Endodermal cell (in vitro differentiated cells): Measurements from ENCODE around the gene LRIG1. TPM values are rescaled to one million over a fixed set of nuclear protein-coding genes. Genes with fewer than 3 reads are reported as not detected.
A peak's percentile ranks its signal among the peaks of the same experiment; 100 is the strongest.

Experiments
- DNase-seq: peaks from one replicate; pipeline ENCODE4 v3.0.0-alpha.2; 2017
- H3K27ac ChIP-seq: 2 replicates; pipeline ENCODE4 v1.5.1; 2013; ENCODE audit warnings: mild to moderate bottlenecking, low read depth, low read length, moderate library complexity
- H3K27me3 ChIP-seq: 2 replicates; pipeline ENCODE4 v1.6.1; 2013; ENCODE audit warnings: mild to moderate bottlenecking, low read length, moderate library complexity; ENCODE audit not compliant: insufficient read depth, control insufficient read depth, poor library complexity, severe bottlenecking
- H3K36me3 ChIP-seq: 2 replicates; pipeline ENCODE4 v1.7.0; 2013; ENCODE audit warnings: mild to moderate bottlenecking, low read length, moderate library complexity; ENCODE audit not compliant: control insufficient read depth, insufficient read depth
- H3K4me1 ChIP-seq: one replicate; pipeline ENCODE4 v1.7.0; 2013; ENCODE audit warnings: low read length; ENCODE audit not compliant: control insufficient read depth, insufficient read depth
- H3K4me3 ChIP-seq: 2 replicates; pipeline ENCODE4 v1.5.1; 2013; ENCODE audit warnings: mild to moderate bottlenecking, low read length, moderate library complexity
- H3K9ac ChIP-seq: 2 replicates; pipeline ENCODE4 v1.6.1; 2013; ENCODE audit warnings: mild to moderate bottlenecking, low read length, moderate library complexity; ENCODE audit not compliant: poor library complexity, severe bottlenecking; ENCODE audit errors: extremely low read depth
- H3K9me3 ChIP-seq: 2 replicates; pipeline ENCODE4 v1.6.1; 2013; ENCODE audit warnings: mild to moderate bottlenecking, low read length, moderate library complexity; ENCODE audit not compliant: control insufficient read depth
- H3K27ac Mint-ChIP-seq: 2 replicates; pipeline ENCODE4 v1.8.0; 2020; ENCODE audit warnings: mixed read lengths
- H3K27me3 Mint-ChIP-seq: 2 replicates; pipeline ENCODE4 v1.8.0; 2021; ENCODE audit warnings: mild to moderate bottlenecking, mixed read lengths; ENCODE audit not compliant: insufficient read depth
- H3K36me3 Mint-ChIP-seq: 2 replicates; pipeline ENCODE4 v1.8.0; 2020; ENCODE audit warnings: low read depth, mixed read lengths
- H3K4me1 Mint-ChIP-seq: 2 replicates; pipeline ENCODE4 v1.8.0; 2020; ENCODE audit warnings: mixed read lengths
- H3K4me3 Mint-ChIP-seq: 2 replicates; pipeline ENCODE4 v1.8.0; 2020; ENCODE audit warnings: mild to moderate bottlenecking, moderate library complexity, mixed read lengths
- H3K9me3 Mint-ChIP-seq: 2 replicates; pipeline ENCODE4 v1.8.0; 2020; ENCODE audit warnings: mild to moderate bottlenecking, mixed read lengths
- WGBS, 2 experiments: methylation state at CpG; one replicate each; pipeline versions ENCODE4 v1.1.5 to v1.1.7; 2013; ENCODE audit warnings: missing lambda C conversion rate in 2 of 2, mixed read lengths in 1 of 2; ENCODE audit not compliant: insufficient coverage in 1 of 2, insufficient read length in 1 of 2; 5-methylcytosine and 5-hydroxymethylcytosine counted together
- total RNA-seq, 2 donors: library from RNA; stranded (reverse); fragmentation: NEBNext Ultra II Directional in 1 of 2; extraction: Animal tissue kit (Norgen Biotek cat#: 25700) in 1 of 2; gene quantifications; 2 replicates in 1 of 2; 3 replicates in 1 of 2; pipeline ENCODE4 v1.2.1, GENCODE V29; 2021
- TF ChIP-seq, protein P1 (sequence below): fragments of 200-600 bp; sonication (generic); conservative IDR thresholded peaks from 2 replicates; pipeline ENCODE4 v1.5.0; 2021; ENCODE audit warnings: antibody characterized with exemption, mild to moderate bottlenecking

The LRIG1 gene
- total RNA-seq, 2 donors from 2014 or later: 37.5 to 42.3 TPM

DNA sequence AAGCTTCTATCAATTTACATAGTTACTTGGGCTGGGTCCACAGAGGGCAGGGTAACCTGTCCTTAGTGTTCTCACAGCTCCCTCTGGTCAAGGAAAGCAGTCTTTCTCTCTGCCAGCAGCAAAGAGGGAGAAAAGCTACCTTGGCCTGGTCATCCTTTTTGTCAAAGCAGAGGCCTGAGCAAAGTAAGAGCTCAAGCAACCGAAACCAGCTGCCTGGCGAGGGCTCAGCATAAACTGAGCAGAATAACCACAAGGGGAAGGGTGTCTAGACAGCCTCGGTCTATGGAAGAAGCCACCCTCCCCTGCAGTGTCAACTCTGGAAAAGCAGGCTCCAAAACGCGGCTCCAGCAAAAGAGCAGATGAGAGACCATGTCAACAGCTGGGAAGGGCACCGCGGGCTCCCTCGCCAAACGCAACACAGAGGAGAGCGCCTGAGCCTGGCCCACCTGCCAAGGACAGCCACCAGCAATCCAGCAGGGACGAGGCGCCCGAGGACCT lies 17.4 kb downstream of the LRIG1 start:
- WGBS, 2 experiments: 76 to 79% methylated on average over 9 to 13 of the region's 13 CpGs
- H3K9ac ChIP-seq: peak overlapping the region; percentile 4
- no peaks in the 10 kb centered on the region for H3K36me3 Mint-ChIP-seq
- peaks cover 68% of the 10 kb centered on the region for H3K4me1 Mint-ChIP-seq
- DNase-seq: peak; percentile 64
- peak overlapping the region; percentile 28 for H3K27ac Mint-ChIP-seq
- TF ChIP-seq, protein P1, sequence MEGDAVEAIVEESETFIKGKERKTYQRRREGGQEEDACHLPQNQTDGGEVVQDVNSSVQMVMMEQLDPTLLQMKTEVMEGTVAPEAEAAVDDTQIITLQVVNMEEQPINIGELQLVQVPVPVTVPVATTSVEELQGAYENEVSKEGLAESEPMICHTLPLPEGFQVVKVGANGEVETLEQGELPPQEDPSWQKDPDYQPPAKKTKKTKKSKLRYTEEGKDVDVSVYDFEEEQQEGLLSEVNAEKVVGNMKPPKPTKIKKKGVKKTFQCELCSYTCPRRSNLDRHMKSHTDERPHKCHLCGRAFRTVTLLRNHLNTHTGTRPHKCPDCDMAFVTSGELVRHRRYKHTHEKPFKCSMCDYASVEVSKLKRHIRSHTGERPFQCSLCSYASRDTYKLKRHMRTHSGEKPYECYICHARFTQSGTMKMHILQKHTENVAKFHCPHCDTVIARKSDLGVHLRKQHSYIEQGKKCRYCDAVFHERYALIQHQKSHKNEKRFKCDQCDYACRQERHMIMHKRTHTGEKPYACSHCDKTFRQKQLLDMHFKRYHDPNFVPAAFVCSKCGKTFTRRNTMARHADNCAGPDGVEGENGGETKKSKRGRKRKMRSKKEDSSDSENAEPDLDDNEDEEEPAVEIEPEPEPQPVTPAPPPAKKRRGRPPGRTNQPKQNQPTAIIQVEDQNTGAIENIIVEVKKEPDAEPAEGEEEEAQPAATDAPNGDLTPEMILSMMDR: no peak
- H3K9me3 Mint-ChIP-seq: no peaks in the 10 kb centered on the region
- H3K27ac ChIP-seq: peak overlapping the region; percentile 85
- no peak overlapping the region for H3K4me3 ChIP-seq
- no peaks in the 10 kb centered on the region for H3K27me3 ChIP-seq
- H3K27me3 Mint-ChIP-seq: no peaks in the 10 kb centered on the region
- no peak overlapping the region for H3K4me3 Mint-ChIP-seq
- H3K9me3 ChIP-seq: no peaks in the 10 kb centered on the region
- H3K36me3 ChIP-seq: peaks cover 5% of the 10 kb centered on the region
- H3K4me1 ChIP-seq: peaks cover 34% of the 10 kb centered on the region

DNA sequence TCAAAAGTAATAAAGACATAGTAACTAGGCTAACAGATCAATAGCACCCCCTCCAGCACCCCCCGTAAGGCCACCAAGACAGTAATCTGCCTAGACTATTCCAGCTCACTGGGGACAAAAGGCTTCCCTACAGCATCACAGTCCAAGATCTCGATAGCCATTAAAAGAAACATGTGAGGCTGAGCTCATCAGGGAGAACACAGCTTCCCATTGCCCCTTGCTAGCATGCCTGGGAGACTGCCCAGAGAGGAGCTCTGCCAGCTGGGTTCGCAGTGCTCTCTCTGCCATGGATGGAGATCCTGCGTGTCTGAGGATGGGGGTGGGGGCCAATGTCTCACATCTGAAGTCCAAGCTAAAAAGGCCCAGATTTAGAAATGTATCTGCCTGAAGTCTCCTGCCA lies 17.8 kb downstream of the LRIG1 start:
- H3K9me3 ChIP-seq: no peaks in the 10 kb centered on the region
- Mint-ChIP-seq H3K36me3 (no peaks in the 10 kb centered on the region), H3K27ac (peak overlapping the region; percentile 28), H3K27me3 (no peaks in the 10 kb centered on the region), H3K4me1 (peaks cover 68% of the 10 kb centered on the region), H3K4me3 (no peak overlapping the region), H3K9me3 (no peaks in the 10 kb centered on the region)
- TF ChIP-seq, protein P1: no peak
- H3K27ac ChIP-seq: peak overlapping the region; percentile 85
- DNase-seq: no peak
- 62 to 88% methylated on average over 3 to 4 of the region's 4 CpGs for WGBS, 2 experiments
- no peaks in the 10 kb centered on the region for H3K27me3 ChIP-seq
- H3K9ac ChIP-seq: no peak overlapping the region
- H3K4me3 ChIP-seq: no peak overlapping the region
- peaks cover 5% of the 10 kb centered on the region for H3K36me3 ChIP-seq
- H3K4me1 ChIP-seq: peaks cover 38% of the 10 kb centered on the region

DNA sequence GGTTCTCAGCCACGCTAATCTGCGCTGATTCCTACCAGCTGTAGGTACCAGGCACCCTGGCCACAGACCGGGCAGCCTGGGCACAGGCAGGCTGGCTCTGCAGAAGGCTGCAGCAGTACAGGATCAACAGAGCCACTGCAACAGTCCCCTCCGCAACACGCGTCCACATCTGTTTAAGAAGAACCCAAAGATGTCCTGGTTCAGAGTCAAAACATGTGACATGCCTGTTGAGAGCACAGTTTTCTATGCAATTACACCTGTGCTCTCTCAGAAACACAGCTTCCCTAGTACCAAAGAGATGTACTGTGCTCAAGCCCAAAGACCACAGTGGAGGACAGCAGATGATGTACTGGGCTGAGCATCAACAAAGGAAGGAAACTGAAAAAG lies 18.8 kb downstream of the LRIG1 start:
- H3K27me3 ChIP-seq: no peaks in the 10 kb centered on the region
- WGBS, 2 experiments: 93 to 96% methylated on average over 6 of the region's 6 CpGs
- peaks cover 61% of the 10 kb centered on the region for H3K4me1 Mint-ChIP-seq
- H3K4me1 ChIP-seq: peaks cover 46% of the 10 kb centered on the region
- peaks cover 5% of the 10 kb centered on the region for H3K36me3 ChIP-seq
- H3K27ac ChIP-seq: no peak overlapping the region
- no peaks in the 10 kb centered on the region for H3K36me3 Mint-ChIP-seq
- H3K9me3 Mint-ChIP-seq: no peaks in the 10 kb centered on the region
- no peak overlapping the region for H3K4me3 Mint-ChIP-seq
- no peak overlapping the region for H3K27ac Mint-ChIP-seq
- DNase-seq: no peak
- H3K9ac ChIP-seq: no peak overlapping the region
- TF ChIP-seq, protein P1: no peak
- no peak overlapping the region for H3K4me3 ChIP-seq
- no peaks in the 10 kb centered on the region for H3K27me3 Mint-ChIP-seq
- H3K9me3 ChIP-seq: no peaks in the 10 kb centered on the region
